Umbilical cord (tissue), 2 donors: ENCODE data around the gene FARP1. TPM values are rescaled to one million over a fixed set of nuclear protein-coding genes. Genes with fewer than 3 reads are reported as not detected.

ENCODE experiments used
- DNase-seq: peaks from one replicate; pipeline ENCODE4 v3.0.0-alpha.2; 2015; ENCODE audit warnings: low spot score
- total RNA-seq: library from RNA; depleted of rRNA; stranded (reverse); fragments of >200 nt; gene quantifications from one replicate; pipeline ENCODE4 v1.2.3, GENCODE V29; 2014; ENCODE audit warnings: low replicate concordance; ENCODE audit not compliant: insufficient read depth

The FARP1 gene
- total RNA-seq, 1 donor from 2014 or later: 56.6 TPM

- no peak for DNase-seq
Measured at GRCh38 chr13:98285852-98286594, 143.1 kb downstream of the FARP1 start.

GRCh38 chr13:98286799-98287198 lies 143.9 kb downstream of the FARP1 start:
- DNase-seq: no peak

GRCh38 chr13:98288211-98288610 lies 145.3 kb downstream of the FARP1 start:
- peak; percentile 85 for DNase-seq

GRCh38 chr13:98289339-98289945 lies 146.5 kb downstream of the FARP1 start:
- no peak for DNase-seq

- DNase-seq: no peak
Measured at GRCh38 chr13:98290261-98290660, 147.4 kb downstream of the FARP1 start.

- no peak for DNase-seq
Measured at GRCh38 chr13:98291658-98292057, 148.8 kb downstream of the FARP1 start.

- DNase-seq: no peak
Measured at GRCh38 chr13:98293103-98293502, 150.2 kb downstream of the FARP1 start.

GRCh38 chr13:98293570-98294142 lies 150.8 kb downstream of the FARP1 start:
- no peak for DNase-seq

GRCh38 chr13:98295371-98295770 lies 152.5 kb downstream of the FARP1 start:
- no peak for DNase-seq

GRCh38 chr13:98297051-98297450 lies 154.2 kb downstream of the FARP1 start:
- DNase-seq: no peak

GRCh38 chr13:98297745-98298144 lies 154.9 kb downstream of the FARP1 start:
- peak; percentile 55 for DNase-seq

- DNase-seq: no peak
Measured at GRCh38 chr13:98298599-98298998, 155.7 kb downstream of the FARP1 start.

- no peak for DNase-seq
Measured at GRCh38 chr13:98299235-98299965, 156.5 kb downstream of the FARP1 start.

GRCh38 chr13:98299966-98300350 lies 157.1 kb downstream of the FARP1 start:
- DNase-seq: no peak

- DNase-seq: no peak
Measured at GRCh38 chr13:98300956-98301641, 158.2 kb downstream of the FARP1 start.

GRCh38 chr13:98301721-98302120 lies 158.8 kb downstream of the FARP1 start:
- DNase-seq: peak; percentile 40

GRCh38 chr13:98303858-98304257 lies 161.0 kb downstream of the FARP1 start:
- no peak for DNase-seq

GRCh38 chr13:98305670-98306069 lies 162.8 kb downstream of the FARP1 start:
- no peak for DNase-seq

GRCh38 chr13:98307463-98308085 lies 164.7 kb downstream of the FARP1 start:
- DNase-seq: peak; percentile 81

- DNase-seq: no peak
Measured at GRCh38 chr13:98308086-98308911, 165.4 kb downstream of the FARP1 start.
